HL-60 (cell line): ENCODE data around the gene COL6A2.

ENCODE experiments used
- DNase-seq, 2 experiments: peaks; one replicate each; pipeline ENCODE4 v3.0.0-alpha.2; 2010 to 2020; ENCODE audit warnings: low read depth in 1 of 2, low spot score in 1 of 2
- H3K27ac ChIP-seq: fragments of 250-450 bp; sonication (Bioruptor Pico); replicated peaks from 2 replicates; pipeline ENCODE4 v1.5.1; 2020; ENCODE audit warnings: mild to moderate bottlenecking, moderate library complexity
- H3K27me3 ChIP-seq: fragments of 250-450 bp; sonication (Bioruptor Pico); 2 replicates; pipeline ENCODE4 v1.5.1; 2021; ENCODE audit warnings: mild to moderate bottlenecking, moderate library complexity; ENCODE audit not compliant: insufficient read depth, poor library complexity, severe bottlenecking
- H3K4me3 ChIP-seq: replicated peaks from 2 replicates; pipeline ENCODE4 v1.5.1; 2011; ENCODE audit warnings: mild to moderate bottlenecking, control low read depth, low read length; ENCODE audit not compliant: insufficient read depth
- CTCF ChIP-seq: IDR thresholded peaks from one replicate; pipeline ENCODE4 v1.5.1; 2011; ENCODE audit warnings: low read length, control low read depth, inconsistent platforms; ENCODE audit not compliant: insufficient read depth
- GABPA ChIP-seq: IDR thresholded peaks from 2 replicates; pipeline ENCODE4 v1.6.1; 2012; ENCODE audit warnings: low read depth
- POLR2AphosphoS5 ChIP-seq: IDR thresholded peaks from 2 replicates; pipeline ENCODE4 v1.6.1; 2012; ENCODE audit warnings: low read depth
- REST ChIP-seq: IDR thresholded peaks from 2 replicates; pipeline ENCODE4 v1.6.1; 2012; ENCODE audit warnings: low read depth; ENCODE audit not compliant: insufficient replicate concordance
- SPI1 ChIP-seq: IDR thresholded peaks from 2 replicates; pipeline ENCODE4 v1.6.1; 2012; ENCODE audit warnings: low read depth, mild to moderate bottlenecking, borderline replicate concordance

Gene COL6A2

DNA sequence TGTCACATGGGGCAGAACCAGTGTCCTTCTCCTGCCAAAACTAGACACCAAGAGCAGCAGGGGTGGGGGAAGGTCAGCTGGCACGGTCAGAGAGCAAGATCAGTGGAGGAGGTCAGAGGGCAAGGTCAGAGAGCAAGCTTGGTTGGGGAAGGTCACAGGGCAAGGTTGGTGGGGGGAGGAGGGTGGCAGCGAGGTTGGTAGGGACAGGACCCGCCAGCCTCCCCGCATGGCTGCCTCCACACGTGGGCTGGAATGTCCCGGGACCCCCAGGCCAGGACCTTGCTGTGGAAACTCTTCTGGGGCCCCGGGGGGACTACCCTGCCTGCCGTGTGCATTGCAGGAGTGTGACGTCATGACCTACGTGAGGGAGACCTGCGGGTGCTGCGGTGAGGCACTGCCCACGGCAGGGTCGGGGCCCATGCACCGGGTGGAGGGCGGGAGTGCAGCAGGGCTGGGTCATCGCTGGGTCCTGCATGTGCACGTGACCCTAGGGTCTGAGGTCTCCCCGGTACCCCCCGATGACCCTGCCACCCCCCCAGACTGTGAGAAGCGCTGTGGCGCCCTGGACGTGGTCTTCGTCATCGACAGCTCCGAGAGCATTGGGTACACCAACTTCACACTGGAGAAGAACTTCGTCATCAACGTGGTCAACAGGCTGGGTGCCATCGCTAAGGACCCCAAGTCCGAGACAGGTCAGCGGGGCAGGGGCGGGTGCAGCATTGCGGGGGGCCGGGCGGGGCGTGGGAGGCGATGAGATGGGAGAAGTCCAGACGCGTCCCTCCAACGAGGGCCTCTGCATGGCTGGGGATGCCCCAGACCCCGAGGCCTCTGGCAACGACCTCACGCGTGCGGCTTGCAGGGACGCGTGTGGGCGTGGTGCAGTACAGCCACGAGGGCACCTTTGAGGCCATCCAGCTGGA, 27.3 kb downstream of the COL6A2 start:
- H3K27ac ChIP-seq: no peak overlapping the region
- TF ChIP-seq REST: no peak
- TF ChIP-seq SPI1: no peak
- TF ChIP-seq POLR2AphosphoS5: no peak
- TF ChIP-seq GABPA: no peak
- no peak overlapping the region for H3K4me3 ChIP-seq
- no peak for DNase-seq
- no peaks in the 10 kb centered on the region for H3K27me3 ChIP-seq

DNA sequence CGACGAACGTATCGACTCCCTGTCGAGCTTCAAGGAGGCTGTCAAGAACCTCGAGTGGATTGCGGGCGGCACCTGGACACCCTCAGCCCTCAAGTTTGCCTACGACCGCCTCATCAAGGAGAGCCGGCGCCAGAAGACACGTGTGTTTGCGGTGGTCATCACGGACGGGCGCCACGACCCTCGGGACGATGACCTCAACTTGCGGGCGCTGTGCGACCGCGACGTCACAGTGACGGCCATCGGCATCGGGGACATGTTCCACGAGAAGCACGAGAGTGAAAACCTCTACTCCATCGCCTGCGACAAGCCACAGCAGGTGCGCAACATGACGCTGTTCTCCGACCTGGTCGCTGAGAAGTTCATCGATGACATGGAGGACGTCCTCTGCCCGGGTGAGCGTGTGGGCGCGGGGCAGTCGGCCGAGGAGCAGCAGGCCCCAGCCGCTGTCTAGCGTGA, 28.0 kb downstream of the COL6A2 start:
- Histone ChIP-seq H3K27me3 (no peaks in the 10 kb centered on the region), H3K27ac (no peak overlapping the region), H3K4me3 (no peak overlapping the region)
- TF ChIP-seq GABPA (no peak), CTCF (no peak), SPI1 (no peak), POLR2AphosphoS5 (no peak)
- no peak for DNase-seq

DNA sequence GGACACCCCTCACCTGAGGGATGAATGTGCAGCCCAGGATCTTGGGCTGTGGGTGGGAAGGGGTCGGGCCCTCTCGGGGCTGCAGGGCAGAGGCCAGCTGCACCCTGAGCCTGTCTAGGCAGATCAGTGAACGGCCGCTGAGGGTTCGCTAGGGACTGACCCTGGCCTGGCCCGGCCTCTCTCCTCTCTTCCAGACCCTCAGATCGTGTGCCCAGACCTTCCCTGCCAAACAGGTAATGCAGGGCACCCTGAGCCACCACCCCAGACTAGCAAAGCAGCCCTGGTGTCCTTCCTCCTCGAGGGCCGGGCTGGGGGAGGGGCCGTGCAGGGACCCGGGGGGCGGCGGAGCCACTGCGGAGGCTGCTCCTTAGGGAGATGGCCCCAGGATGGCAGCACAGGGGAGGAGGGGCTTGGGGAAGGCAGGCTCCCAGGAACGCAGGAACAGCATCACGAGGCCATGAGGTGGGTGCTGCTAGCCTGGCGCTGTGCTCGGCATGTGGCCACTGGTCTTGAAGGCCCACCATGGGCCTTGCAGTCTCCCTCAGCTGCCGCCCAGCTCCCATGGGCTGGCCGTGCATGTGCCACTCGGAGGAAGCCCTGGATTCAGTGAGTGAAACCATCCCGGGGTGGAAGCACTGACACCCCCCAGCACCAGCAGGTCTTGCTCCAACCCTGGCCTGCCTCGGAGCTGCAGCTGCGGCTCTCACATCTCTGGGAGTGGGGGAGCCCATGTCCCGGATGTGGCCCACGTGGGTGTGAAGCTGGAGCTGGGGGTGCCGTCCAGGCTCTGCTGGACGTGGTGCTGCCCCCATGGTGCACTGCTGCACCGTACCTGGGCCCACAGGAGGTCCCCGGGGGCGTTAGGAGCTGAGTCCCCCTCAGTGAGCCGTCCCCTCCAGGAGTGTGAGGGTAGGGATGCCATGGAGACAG, 28.7 kb downstream of the COL6A2 start:
- Histone ChIP-seq H3K4me3 (no peak overlapping the region), H3K27ac (no peak overlapping the region), H3K27me3 (no peaks in the 10 kb centered on the region)
- DNase-seq: no peak
- no peak for TF ChIP-seq POLR2AphosphoS5
- no peak for TF ChIP-seq SPI1
- TF ChIP-seq REST: no peak
- TF ChIP-seq GABPA: no peak
- no peak for TF ChIP-seq CTCF
